ENCODE measurements around the gene TEKT1.

The TEKT1 gene

DNA sequence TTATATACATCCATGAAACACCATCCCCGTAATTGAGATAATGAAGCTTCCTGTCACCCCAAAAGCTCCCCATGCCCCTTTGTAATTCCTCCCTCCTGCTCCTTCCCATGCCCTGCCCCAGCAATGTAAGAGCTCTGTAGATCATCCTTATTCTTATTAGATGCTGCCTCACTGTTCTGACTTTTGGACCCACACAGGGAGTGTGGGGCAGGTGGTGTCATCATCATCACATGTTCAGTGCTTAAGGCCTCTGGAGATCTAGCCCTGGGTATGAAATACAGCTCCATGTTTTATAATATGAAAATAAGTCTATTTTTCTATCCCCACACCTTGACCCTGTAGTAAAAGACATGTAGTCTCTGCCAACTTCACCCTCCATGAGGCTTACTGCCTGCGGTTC is 73.8 kb downstream of the TEKT1 start:
- no peak for DNase-seq (ENCODE audit: low spot score)

DNA sequence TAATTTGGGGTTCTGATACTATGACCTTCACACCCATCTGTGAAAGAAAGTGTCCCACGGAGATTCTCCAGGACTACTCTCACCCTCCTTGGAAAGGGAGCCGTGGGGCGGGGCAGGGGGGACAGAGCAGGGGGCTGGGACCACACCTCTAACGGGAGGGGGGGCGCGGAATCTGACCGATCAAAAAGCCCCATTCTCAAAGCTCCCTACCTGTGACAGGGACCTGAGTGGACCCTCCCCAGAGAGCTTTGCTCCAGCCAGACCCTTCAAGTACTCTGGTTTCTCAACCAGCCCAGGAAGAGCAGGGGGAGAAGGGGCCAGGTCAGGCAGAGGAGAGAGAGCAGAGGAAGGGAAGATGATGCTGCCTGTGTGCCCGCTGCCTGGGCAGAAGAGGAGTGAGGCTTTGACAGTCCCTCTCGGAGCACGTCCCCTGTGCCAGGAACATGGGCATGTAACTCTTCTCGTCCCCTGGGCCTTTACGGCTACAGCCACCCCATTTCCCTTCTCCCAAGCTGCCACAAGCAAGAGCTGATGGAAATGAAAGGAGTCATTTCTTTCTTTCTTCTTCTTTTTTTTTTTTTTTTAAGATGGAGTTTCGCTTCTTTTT is 75.0 kb downstream of the TEKT1 start:
- DNase-seq (ENCODE audit: low spot score), result no peak

DNA sequence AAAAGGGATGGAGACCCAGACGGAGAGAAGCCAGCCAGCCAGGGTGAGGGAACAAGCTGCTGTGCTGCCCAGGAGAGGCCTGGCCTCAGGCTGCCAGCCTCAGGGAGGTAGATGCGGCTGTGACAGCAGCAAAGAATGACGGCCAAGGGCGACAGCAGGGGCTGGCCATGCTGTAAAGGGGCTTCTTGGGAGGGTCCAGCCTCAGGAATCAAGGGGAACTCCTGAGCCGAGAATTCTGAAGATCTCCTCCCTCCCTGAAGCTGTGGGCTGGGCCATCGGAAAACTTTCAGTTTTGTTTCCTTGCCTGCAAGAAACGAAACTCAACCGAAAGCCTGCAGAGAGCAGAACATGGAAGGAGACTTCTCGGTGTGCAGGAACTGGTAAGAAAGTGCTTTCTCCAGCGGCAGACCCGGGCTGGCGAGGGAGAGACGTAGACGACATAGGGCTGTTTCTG is 75.8 kb downstream of the TEKT1 start, which contains the start of gene XAF1:
Gene XAF1, plus strand, starts transcription at position 316 of the 454 bp plus-strand sequence. Its CDS starts 33 bp downstream, at position 349.
- no peak for DNase-seq (ENCODE audit: low spot score)

DNA sequence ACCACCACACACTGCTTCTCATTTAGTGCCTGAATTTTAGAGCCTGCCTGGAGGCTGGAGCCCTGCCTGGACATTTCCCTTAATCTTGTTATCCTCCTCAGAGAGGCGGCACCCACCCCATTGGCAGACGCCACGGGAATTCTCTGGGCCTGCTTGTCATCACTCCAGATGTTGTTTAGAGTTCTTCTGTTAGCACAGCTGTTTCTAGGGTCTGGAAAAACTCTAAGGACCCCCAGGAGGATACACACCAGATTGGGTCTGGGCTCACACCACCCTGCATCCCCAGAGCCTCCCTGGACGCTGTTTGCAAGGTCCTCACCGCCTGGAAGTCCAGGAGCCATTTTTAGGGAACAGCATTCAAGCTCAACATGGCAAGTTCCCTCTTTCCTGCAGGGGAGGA is 76.2 kb downstream of the TEKT1 start:
- no peak for DNase-seq (ENCODE audit: low spot score)

DNA sequence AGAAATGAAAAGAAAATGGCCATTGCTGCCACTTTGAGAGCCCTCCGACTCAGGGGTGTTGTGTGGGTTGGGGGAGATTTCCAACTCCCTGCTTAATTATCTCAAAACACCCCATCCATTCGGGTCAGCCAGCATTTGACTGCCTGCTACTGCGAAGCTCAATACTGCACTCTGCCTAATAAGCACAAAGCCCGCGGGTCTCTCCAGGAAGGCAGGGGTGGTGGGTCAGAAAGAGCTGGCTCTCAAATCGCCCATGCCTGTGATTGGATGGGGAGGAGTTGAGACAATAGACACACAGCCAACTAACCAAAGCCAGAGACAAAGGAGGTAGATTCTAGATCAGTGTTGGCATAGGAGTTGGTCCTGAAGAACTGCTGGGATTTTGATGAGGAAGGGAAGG is 78.0 kb downstream of the TEKT1 start:
- no peak for DNase-seq (ENCODE audit: low spot score)

DNA sequence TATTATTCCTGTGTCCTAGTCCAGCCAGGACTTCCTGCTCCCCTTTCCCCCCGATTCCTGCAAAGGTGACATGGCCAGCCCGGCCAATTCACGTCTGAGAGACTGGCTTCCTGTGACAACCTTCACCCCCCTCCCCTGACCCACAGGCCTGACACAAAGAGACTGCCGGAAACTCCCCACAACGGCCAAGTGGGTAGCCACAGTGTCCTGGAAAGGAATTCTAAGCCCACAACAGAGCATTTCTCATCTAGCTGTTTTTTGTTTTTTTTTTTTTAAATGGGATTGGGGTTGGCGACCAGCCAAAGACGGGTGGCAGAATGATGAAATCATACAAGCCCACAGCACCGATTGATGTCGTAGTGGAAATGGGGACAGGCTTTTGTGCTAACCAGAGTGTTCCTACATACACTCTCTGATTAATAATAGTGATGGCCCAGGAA is 78.5 kb downstream of the TEKT1 start:
- DNase-seq (ENCODE audit: low spot score), result no peak

DNA sequence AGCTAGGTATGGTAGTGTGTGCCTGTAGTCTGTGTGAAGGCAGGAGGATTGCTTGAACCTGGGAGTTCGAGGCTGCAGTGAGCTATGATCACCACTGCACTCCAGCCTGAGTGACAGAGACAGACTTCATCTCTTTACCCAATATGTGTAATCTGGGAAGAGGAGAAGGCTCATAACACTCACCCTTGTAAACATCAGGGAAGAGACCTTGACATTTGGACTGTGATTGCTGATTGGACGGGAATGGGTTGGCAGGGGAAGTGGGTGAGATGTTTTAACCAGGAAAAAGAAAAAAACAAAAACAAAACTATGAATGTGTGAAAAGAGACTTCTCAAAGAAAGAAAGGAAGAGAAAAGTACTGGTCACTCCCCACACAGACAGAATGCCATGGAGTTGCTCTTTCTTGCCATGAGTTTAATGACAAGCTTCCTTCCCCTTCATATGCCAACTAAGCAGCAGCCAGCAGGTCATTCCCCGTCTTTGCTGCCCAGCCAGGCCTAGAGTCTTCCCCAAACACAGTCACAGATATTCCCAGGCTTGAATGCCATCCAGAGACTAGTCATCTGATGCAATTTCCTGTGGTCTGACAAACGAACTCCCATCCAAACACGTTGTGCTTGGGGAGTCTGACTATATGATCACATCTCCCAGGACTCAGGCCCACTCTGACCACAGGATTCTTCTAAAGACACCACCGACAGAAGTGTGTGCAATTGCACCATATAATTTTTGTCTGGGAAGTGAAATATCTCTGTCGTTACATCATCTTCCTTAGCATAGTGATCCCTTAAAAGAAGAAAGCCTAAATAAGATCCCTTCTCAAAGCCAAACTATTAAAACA is 79.2 kb downstream of the TEKT1 start:
- no peak for DNase-seq (ENCODE audit: low spot score)

DNA sequence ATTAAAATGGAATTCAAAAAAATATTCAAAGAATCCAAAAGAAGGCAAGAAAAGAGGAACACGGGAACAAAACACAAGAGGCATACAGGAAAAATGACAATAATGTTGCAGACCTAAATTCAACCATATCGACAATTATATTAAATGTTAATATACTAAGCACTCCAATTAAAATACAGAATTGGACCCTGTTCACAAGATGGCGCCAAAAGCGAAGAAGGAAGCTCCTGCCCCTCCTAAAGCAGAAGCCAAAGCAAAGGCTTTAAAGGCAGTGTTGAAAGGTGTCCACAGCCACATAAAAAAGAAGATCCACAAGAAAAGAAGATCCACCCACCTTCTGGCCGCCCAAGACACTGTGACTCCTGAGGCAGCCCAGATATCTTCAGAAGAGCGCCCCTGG is 82.0 kb downstream of the TEKT1 start:
- no peak for DNase-seq (ENCODE audit: low spot score)

DNA sequence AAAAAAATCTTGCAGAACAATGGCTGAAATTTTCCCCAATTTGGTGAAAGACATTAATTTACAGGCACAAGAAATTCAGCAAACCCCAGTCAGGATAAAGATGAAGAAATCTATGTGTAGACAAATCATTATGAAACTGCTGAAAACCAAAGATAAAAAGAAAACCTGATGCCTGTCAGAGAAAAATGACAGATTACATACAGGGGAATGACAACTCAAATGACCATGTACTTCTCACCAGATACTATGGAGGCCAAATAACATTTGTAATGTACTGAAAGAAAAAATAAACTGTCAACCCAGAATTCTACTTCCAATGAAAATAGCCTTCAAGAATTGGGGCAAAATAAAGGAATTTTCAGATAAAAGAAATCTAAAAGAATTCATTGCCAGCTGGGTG is 82.9 kb downstream of the TEKT1 start:
- no peak for DNase-seq (ENCODE audit: low spot score)

Data from hematopoietic multipotent progenitor cell treated with erythropoietin and hydrocortisone succinate and interleukin-3 and kit ligand, for 17 days (in vitro differentiated cells).